GM18951 (cell line): ENCODE results near the gene GATD1.

Experiments used
- POLR2A ChIP-seq: IDR thresholded peaks from 4 replicates; pipeline ENCODE4 v1.6.1; 2011; ENCODE audit warnings: mild to moderate bottlenecking; ENCODE audit not compliant: insufficient read length, insufficient read depth; ENCODE audit errors: extremely low read depth
- in situ Hi-C: fragments of 300-500 bp; cut with MboI; formaldehyde crosslinking; loops from one replicate; pipeline ENCODE4 v1.12.0; 2022; ENCODE audit warnings: low sequenced_read_pairs, mixed read lengths, inconsistent platforms; ENCODE audit not compliant: unreplicated experiment

The GATD1 gene

GRCh38 chr11:819129-819931 is 42.0 kb upstream of the GATD1 start:
- in situ Hi-C loops, result no loop called here
- peak; percentile 95 for TF ChIP-seq POLR2A

GRCh38 chr11:818396-819128 is 41.3 kb upstream of the GATD1 start, which contains the start of gene PNPLA2:
Gene PNPLA2 (plus strand): TSS chr11:818914. CDS start chr11:819719, 805 bp downstream.
- no peak for TF ChIP-seq POLR2A
- in situ Hi-C loops, result no loop called here

- in situ Hi-C loops, result no loop called here
- TF ChIP-seq POLR2A, result no peak
Observed at GRCh38 chr11:816433-816779, 39.1 kb upstream of the GATD1 start.

- peak; percentile 25 for TF ChIP-seq POLR2A
- in situ Hi-C loops, result no loop called here
Observed at GRCh38 chr11:815675-816432, 38.6 kb upstream of the GATD1 start.

- TF ChIP-seq POLR2A, result peak; percentile 22
- in situ Hi-C loops, result no loop called here
Observed at GRCh38 chr11:813456-814096, 36.3 kb upstream of the GATD1 start.

GRCh38 chr11:813072-813455 is 35.8 kb upstream of the GATD1 start:
- TF ChIP-seq POLR2A, result no peak
- in situ Hi-C loops, result no loop called here

- in situ Hi-C loops, result no loop called here
- TF ChIP-seq POLR2A, result no peak
Observed at GRCh38 chr11:812390-812789, 35.1 kb upstream of the GATD1 start.

- TF ChIP-seq POLR2A, result no peak
- in situ Hi-C loops, result no loop called here
Observed at GRCh38 chr11:811446-812245, 34.4 kb upstream of the GATD1 start.

- TF ChIP-seq POLR2A, result no peak
- in situ Hi-C loops, result no loop called here
Observed at GRCh38 chr11:810040-810567, 32.8 kb upstream of the GATD1 start.

GRCh38 chr11:809287-810039 is 32.2 kb upstream of the GATD1 start, which contains the start of gene RPLP2:
Gene RPLP2 (plus strand): TSS chr11:809967. CDS start chr11:810235, 268 bp downstream.
- TF ChIP-seq POLR2A, result peak; percentile 87
- in situ Hi-C loops, result no loop called here
